H1 (cell line): Measurements from ENCODE around the gene ILKAP. TPM values are rescaled to one million over a fixed set of nuclear protein-coding genes. Genes with fewer than 3 reads are reported as not detected.

ENCODE experiments used
- CTCF ChIA-PET: fragments of 300-600 bp; sonication (Branson Sonifier 250); formaldehyde crosslinking; loops from one replicate; lab custom pipeline; 2021; ENCODE audit not compliant: partially characterized antibody; lab: Charles Lee
- POLR2A ChIA-PET: fragments of 300-600 bp; sonication (Branson Sonifier 250); formaldehyde crosslinking; loops from one replicate; lab custom pipeline; 2021; ENCODE audit warnings: inconsistent platforms; ENCODE audit not compliant: partially characterized antibody; lab: Charles Lee
- DNase-seq, 2 experiments: peaks; one replicate each; pipeline versions ENCODE4 v3.0.0 to v3.0.0-alpha.2; 2010 to 2022; ENCODE audit warnings: low spot score in 2 of 2, low read depth in 1 of 2, mixed read lengths in 1 of 2
- FAIRE-seq: peaks from 2 replicates; lab custom pipeline; 2011; peaks lifted over from hg19 to GRCh38; lab: Jason Lieb, UNC
- H2AFZ ChIP-seq: 2 replicates; pipeline ENCODE4 v1.8.1; 2012; ENCODE audit warnings: low read length, inconsistent platforms
- H2AK5ac ChIP-seq: 2 replicates; pipeline ENCODE4 v1.6.1; 2013; ENCODE audit warnings: low read depth, low read length
- H2BK120ac ChIP-seq: replicated peaks from 2 replicates; pipeline ENCODE3; 2013; ENCODE audit warnings: low read depth, low read length, inconsistent platforms
- H2BK12ac ChIP-seq: 2 replicates; pipeline ENCODE4 v1.6.1; 2013; ENCODE audit warnings: low read depth, low read length
- H2BK15ac ChIP-seq: 2 replicates; pipeline ENCODE4 v1.6.1; 2013; ENCODE audit warnings: low read length
- H2BK20ac ChIP-seq: 2 replicates; pipeline ENCODE4 v1.6.1; 2013; ENCODE audit warnings: low read length
- H2BK5ac ChIP-seq: 2 replicates; pipeline ENCODE4 v1.6.1; 2013; ENCODE audit warnings: low read depth, low read length
- H3K14ac ChIP-seq: 2 replicates; pipeline ENCODE4 v1.6.1; 2013; ENCODE audit warnings: inconsistent platforms; ENCODE audit not compliant: insufficient read length
- H3K18ac ChIP-seq: 2 replicates; pipeline ENCODE4 v1.6.1; 2013; ENCODE audit warnings: low read length; ENCODE audit errors: extremely low read depth
- H3K23ac ChIP-seq: 2 replicates; pipeline ENCODE4 v1.6.1; 2013; ENCODE audit warnings: inconsistent platforms; ENCODE audit not compliant: insufficient read length
- H3K23me2 ChIP-seq: 2 replicates; pipeline ENCODE4 v1.6.1; 2013; ENCODE audit warnings: low read depth, low read length
- H3K27ac ChIP-seq: 2 replicates; pipeline ENCODE4 v1.6.1; 2011; ENCODE audit warnings: low read depth, low read length, inconsistent platforms
- H3K27me3 ChIP-seq, 4 experiments: replicated peaks in 1 of 4; 1 replicate in 1 of 4; 2 replicates in 3 of 4; pipeline versions ENCODE4 v1.6.1 to v1.8.1; 2011 to 2013; ENCODE audit warnings: low read length in 3 of 4, mild to moderate bottlenecking in 3 of 4, inconsistent platforms in 2 of 4, mixed read lengths in 2 of 4, moderate library complexity in 1 of 4; ENCODE audit not compliant: control insufficient read depth in 3 of 4, insufficient read depth in 3 of 4; ENCODE audit errors: extremely low read depth in 1 of 4
- H3K36me3 ChIP-seq, 4 experiments: 2 replicates each; pipeline versions ENCODE4 v1.6.1 to v1.8.1; 2011 to 2013; ENCODE audit warnings: mild to moderate bottlenecking in 4 of 4, low read length in 3 of 4, moderate library complexity in 2 of 4, control low read depth in 1 of 4, inconsistent platforms in 1 of 4; ENCODE audit not compliant: insufficient read depth in 4 of 4, control insufficient read depth in 2 of 4
- H3K4ac ChIP-seq: replicated peaks from 2 replicates; pipeline ENCODE3; 2013; ENCODE audit warnings: low read length, low read depth, mixed read lengths, inconsistent platforms; ENCODE audit not compliant: insufficient read length
- H3K4me1 ChIP-seq, 4 experiments: replicated peaks in 1 of 4; 1 replicate in 1 of 4; 2 replicates in 3 of 4; pipeline versions ENCODE4 v1.6.1 to v1.8.1; 2011 to 2013; ENCODE audit warnings: low read length in 3 of 4, inconsistent platforms in 2 of 4, mixed read lengths in 1 of 4; ENCODE audit not compliant: insufficient read depth in 4 of 4, control insufficient read depth in 3 of 4
- H3K4me2 ChIP-seq, 2 experiments: 2 replicates each; pipeline versions ENCODE4 v1.6.1 to v1.8.1; 2011 to 2013; ENCODE audit warnings: low read depth in 2 of 2, low read length in 2 of 2, control low read depth in 1 of 2, inconsistent platforms in 1 of 2, mild to moderate bottlenecking in 1 of 2; ENCODE audit not compliant: insufficient read depth in 1 of 2
- H3K4me3 ChIP-seq, 4 experiments: fragments of 200-600, 300-600 bp in 1 of 4; sonication (generic), shearing (Covaris generic), sonication (Bioruptor Twin) in 1 of 4; 2 replicates each; pipeline versions ENCODE4 v1.5.1 to v1.8.1; 2011 to 2016; ENCODE audit warnings: low read length in 4 of 4, low read depth in 3 of 4, control low read depth in 2 of 4, inconsistent platforms in 2 of 4, mild to moderate bottlenecking in 2 of 4, mixed read lengths in 1 of 4, moderate library complexity in 1 of 4; ENCODE audit not compliant: insufficient read depth in 2 of 4; ENCODE audit errors: extremely low read depth in 1 of 4
- H3K56ac ChIP-seq: replicated peaks from 2 replicates; pipeline ENCODE3; 2013; ENCODE audit warnings: low read depth, mild to moderate bottlenecking, mixed read lengths, low read length, inconsistent platforms; ENCODE audit not compliant: insufficient read length
- H3K79me1 ChIP-seq: 2 replicates; pipeline ENCODE4 v1.6.1; 2013; ENCODE audit warnings: low read depth, low read length, control low read depth
- H3K79me2 ChIP-seq, 2 experiments: 2 replicates each; pipeline versions ENCODE4 v1.6.1 to v1.8.1; 2012 to 2013; ENCODE audit warnings: low read length in 2 of 2, mild to moderate bottlenecking in 2 of 2, inconsistent platforms in 1 of 2; ENCODE audit not compliant: insufficient read depth in 2 of 2, control insufficient read depth in 1 of 2
- H3K9ac ChIP-seq, 4 experiments: replicated peaks in 1 of 4; 1 replicate in 1 of 4; 2 replicates in 3 of 4; pipeline versions ENCODE4 v1.6.1 to v1.8.1; 2011 to 2013; ENCODE audit warnings: low read depth in 3 of 4, low read length in 3 of 4, control low read depth in 2 of 4, mild to moderate bottlenecking in 2 of 4, moderate library complexity in 2 of 4, inconsistent platforms in 1 of 4; ENCODE audit errors: extremely low read depth in 1 of 4
- H3K9me3 ChIP-seq, 2 experiments: 2 replicates each; pipeline versions ENCODE4 v1.6.1 to v1.8.1; 2012 to 2013; ENCODE audit warnings: mild to moderate bottlenecking in 2 of 2, moderate library complexity in 2 of 2, control low read depth in 1 of 2, inconsistent platforms in 1 of 2, low read depth in 1 of 2, low read length in 1 of 2, mixed read lengths in 1 of 2; ENCODE audit not compliant: insufficient read depth in 2 of 2
- H4K20me1 ChIP-seq, 2 experiments: replicated peaks in 1 of 2; 2 replicates each; pipeline versions ENCODE3 to v1.8.1; 2011 to 2013; ENCODE audit warnings: inconsistent platforms in 2 of 2, low read length in 2 of 2, mild to moderate bottlenecking in 1 of 2; ENCODE audit not compliant: insufficient read depth in 2 of 2, control insufficient read depth in 1 of 2
- H4K5ac ChIP-seq: 2 replicates; pipeline ENCODE4 v1.6.1; 2013; ENCODE audit warnings: low read length, low read depth, mixed read lengths, inconsistent platforms; ENCODE audit not compliant: insufficient read length
- H4K8ac ChIP-seq: 2 replicates; pipeline ENCODE4 v1.8.0; 2013; ENCODE audit warnings: mild to moderate bottlenecking, moderate library complexity, low read length, inconsistent platforms; ENCODE audit not compliant: insufficient read depth; ENCODE audit errors: extremely low read depth
- H4K91ac ChIP-seq: replicated peaks from 2 replicates; pipeline ENCODE3; 2013; ENCODE audit warnings: low read length, mixed read lengths, inconsistent platforms; ENCODE audit not compliant: insufficient read length
- BACH1 ChIP-seq: IDR thresholded peaks from 2 replicates; pipeline ENCODE4 v1.6.1; 2012; ENCODE audit warnings: low read length, improper control_type of control experiment
- BRCA1 ChIP-seq: IDR thresholded peaks from 2 replicates; pipeline ENCODE4 v1.6.1; 2012; ENCODE audit warnings: low read depth, low read length, improper control_type of control experiment
- CEBPB ChIP-seq: IDR thresholded peaks from 2 replicates; pipeline ENCODE4 v1.6.1; 2012; ENCODE audit warnings: low read depth, low read length
- CHD2 ChIP-seq: IDR thresholded peaks from 2 replicates; pipeline ENCODE4 v1.6.1; 2012; ENCODE audit warnings: low read length, improper control_type of control experiment
- CTBP2 ChIP-seq: IDR thresholded peaks from 2 replicates; pipeline ENCODE4 v1.7.0; 2011; ENCODE audit warnings: borderline replicate concordance, mild to moderate bottlenecking, moderate library complexity, mixed read lengths, low read length; ENCODE audit not compliant: insufficient read depth, insufficient read length
- JUND ChIP-seq: IDR thresholded peaks from 2 replicates; pipeline ENCODE4 v1.6.1; 2011; ENCODE audit warnings: mild to moderate bottlenecking, improper control_type of control experiment, low read length
- PHF8 ChIP-seq: fragments of 200-600 bp; sonication (generic); conservative IDR thresholded peaks from 2 replicates; pipeline ENCODE4 v1.7.1; 2012; ENCODE audit warnings: low read depth, mild to moderate bottlenecking, inconsistent platforms, low read length, moderate library complexity
- RBBP5 ChIP-seq: IDR thresholded peaks from 2 replicates; pipeline ENCODE4 v1.7.1; 2012; ENCODE audit warnings: low read depth, mild to moderate bottlenecking, inconsistent platforms, low read length, moderate library complexity, borderline replicate concordance
- RXRA ChIP-seq: IDR thresholded peaks from 2 replicates; pipeline ENCODE4 v1.6.1; 2011; ENCODE audit warnings: low read depth, mild to moderate bottlenecking, low read length, moderate library complexity; ENCODE audit not compliant: insufficient read depth
- SIX5 ChIP-seq: IDR thresholded peaks from 2 replicates; pipeline ENCODE4 v1.6.1; 2011; ENCODE audit warnings: mild to moderate bottlenecking, low read depth, low read length
- SP4 ChIP-seq: IDR thresholded peaks from 2 replicates; pipeline ENCODE4 v1.6.1; 2012; ENCODE audit warnings: low read length, inconsistent platforms
- SRF ChIP-seq: IDR thresholded peaks from 2 replicates; pipeline ENCODE4 v1.6.1; 2011; ENCODE audit warnings: mild to moderate bottlenecking, low read depth, low read length, moderate library complexity
- TAF7 ChIP-seq: optimal IDR thresholded peaks from 2 replicates; pipeline ENCODE3; 2011; ENCODE audit warnings: low read depth, mild to moderate bottlenecking, inconsistent platforms, low read length, moderate library complexity, borderline replicate concordance
- TEAD4 ChIP-seq: IDR thresholded peaks from 2 replicates; pipeline ENCODE4 v1.6.1; 2012; ENCODE audit warnings: low read depth, low read length, inconsistent platforms, mixed read lengths
- WGBS, 2 experiments: shearing (Covaris generic) in 1 of 2; methylation state at CpG; one replicate each; pipeline versions ENCODE4 v1.1.6 to v1.1.7; 2013 to 2015; ENCODE audit warnings: low lambda C conversion rate in 2 of 2, mixed read lengths in 2 of 2, inconsistent platforms in 1 of 2, low coverage in 1 of 2, missing lambda C conversion rate in 1 of 2; ENCODE audit not compliant: insufficient replicate concordance in 2 of 2, insufficient coverage in 1 of 2, insufficient read length in 1 of 2; ENCODE audit errors: extremely low coverage in 1 of 2, missing lambda C conversion rate in 1 of 2; 5-methylcytosine and 5-hydroxymethylcytosine counted together
- polyA plus RNA-seq, 7 experiments: library from polyadenylated mRNA; depleted of rRNA in 3 of 7; stranded (reverse) in 5 of 7; unstranded in 2 of 7; fragments of >200 nt in 5 of 7; fragments of 200-250 nt in 2 of 7; gene quantifications; 1 replicate in 5 of 7; 2 replicates in 1 of 7; 4 replicates in 1 of 7; pipeline versions ENCODE4 v1.2.1 to v1.2.3, GENCODE V29; 2011 to 2013; ENCODE audit warnings: missing spikeins in 2 of 7, mixed read lengths in 2 of 7
- total RNA-seq: library from RNA; stranded (reverse); fragmentation: NEBNext Ultra II Directional; extraction: Animal tissue kit (Norgen Biotek cat#: 25700); gene quantifications from 2 replicates; pipeline ENCODE4 v1.2.1, GENCODE V29; 2021

ILKAP gene
- total and polyA plus RNA-seq, 2 of the 8 experiments (the other 6 are each of a cell fraction or from before 2014, with no cell fraction given), result 23.5 to 33.8 TPM

GRCh38 chr2:238148981-238149380 lies 54.5 kb downstream of the ILKAP start:
- H3K9ac ChIP-seq, result no peak overlapping the region
- no peak overlapping the region for H3K27ac ChIP-seq
- H3K4me3 ChIP-seq, result no peak overlapping the region
- H3K4me1 ChIP-seq, result peaks cover 0 to 9% (median 5%) of the 10 kb centered on the region in 4 experiments; a peak in 6 of 7 replicates
- H3K4me2 ChIP-seq, result no peak overlapping the region
- H3K23ac ChIP-seq, result no peak overlapping the region
- CTCF ChIA-PET, result interaction anchor here (0.6 to 2.8 kb wide), 5 partner anchors 9 to 51 kb away, joined by 3 to 19 read pairs (median 4); partner anchors contain the start of genes ERFE and KLHL30
- H2AK5ac ChIP-seq, result no peak overlapping the region
- WGBS, 2 experiments, result 82% methylated on average over 9 of the region's 15 CpGs; no CpG with 5 or more reads in 1 of the 2 experiments
- H3K9me3 ChIP-seq, result no peaks in the 10 kb centered on the region
- no peak overlapping the region for H2BK120ac ChIP-seq
- H2AFZ ChIP-seq, result no peak overlapping the region
- H4K20me1 ChIP-seq, result no peaks in the 10 kb centered on the region
- H3K36me3 ChIP-seq, result no peaks in the 10 kb centered on the region; a peak in 1 of 8 replicates
- no peaks in the 10 kb centered on the region for H3K27me3 ChIP-seq
- POLR2A ChIA-PET, result no interaction called here
- H4K5ac ChIP-seq, result no peak overlapping the region
- no peak overlapping the region for H3K56ac ChIP-seq
- H2BK20ac ChIP-seq, result no peak overlapping the region
- no peak overlapping the region for H3K18ac ChIP-seq
- no peak overlapping the region for H2BK15ac ChIP-seq
- no peaks in the 10 kb centered on the region for H3K79me1 ChIP-seq
- H2BK12ac ChIP-seq, result 0 out of 2 replicates have a peak overlapping the region, but pooled peaks have one; percentile 50
- no peak overlapping the region for H3K4ac ChIP-seq
- H4K91ac ChIP-seq, result no peak overlapping the region
- DNase-seq (no peak), FAIRE-seq (no peak)
- H4K8ac ChIP-seq, result peak overlapping the region; percentile 11; the same call in 1 of the 2 replicates
- H3K79me2 ChIP-seq, result no peaks in the 10 kb centered on the region
- H3K23me2 ChIP-seq, result no peaks in the 10 kb centered on the region
- no peak overlapping the region for H2BK5ac ChIP-seq
- H3K14ac ChIP-seq, result no peak overlapping the region
- TF ChIP-seq SRF, result no peak
- no peak for TF ChIP-seq JUND
- TF ChIP-seq TAF7, result no peak
- TF ChIP-seq BRCA1, result no peak
- no peak for TF ChIP-seq RXRA
- TF ChIP-seq SIX5, result no peak
- TF ChIP-seq CEBPB, result no peak
- TF ChIP-seq TEAD4, result no peak
- no peak for TF ChIP-seq CHD2
- no peak for TF ChIP-seq CTBP2
- TF ChIP-seq RBBP5, result no peak
- no peak for TF ChIP-seq BACH1
- TF ChIP-seq SP4, result no peak
- TF ChIP-seq PHF8, result no peak
